DMS153 treated with DMSO at 0.1 percent for 48 hours (cell line): Measurements from ENCODE around the gene ZAP70.
"Not testable (repeated sequence)": the region's sequence is repeated elsewhere in the genome, so short reads cannot be mapped to it uniquely, and the experiment has no call there.

Experiments
- DNase-seq: peaks from one replicate; lab custom pipeline; 2025; ENCODE audit not compliant: unreplicated experiment; lab: John Stamatoyannopoulos, UW

ZAP70 gene

DNA sequence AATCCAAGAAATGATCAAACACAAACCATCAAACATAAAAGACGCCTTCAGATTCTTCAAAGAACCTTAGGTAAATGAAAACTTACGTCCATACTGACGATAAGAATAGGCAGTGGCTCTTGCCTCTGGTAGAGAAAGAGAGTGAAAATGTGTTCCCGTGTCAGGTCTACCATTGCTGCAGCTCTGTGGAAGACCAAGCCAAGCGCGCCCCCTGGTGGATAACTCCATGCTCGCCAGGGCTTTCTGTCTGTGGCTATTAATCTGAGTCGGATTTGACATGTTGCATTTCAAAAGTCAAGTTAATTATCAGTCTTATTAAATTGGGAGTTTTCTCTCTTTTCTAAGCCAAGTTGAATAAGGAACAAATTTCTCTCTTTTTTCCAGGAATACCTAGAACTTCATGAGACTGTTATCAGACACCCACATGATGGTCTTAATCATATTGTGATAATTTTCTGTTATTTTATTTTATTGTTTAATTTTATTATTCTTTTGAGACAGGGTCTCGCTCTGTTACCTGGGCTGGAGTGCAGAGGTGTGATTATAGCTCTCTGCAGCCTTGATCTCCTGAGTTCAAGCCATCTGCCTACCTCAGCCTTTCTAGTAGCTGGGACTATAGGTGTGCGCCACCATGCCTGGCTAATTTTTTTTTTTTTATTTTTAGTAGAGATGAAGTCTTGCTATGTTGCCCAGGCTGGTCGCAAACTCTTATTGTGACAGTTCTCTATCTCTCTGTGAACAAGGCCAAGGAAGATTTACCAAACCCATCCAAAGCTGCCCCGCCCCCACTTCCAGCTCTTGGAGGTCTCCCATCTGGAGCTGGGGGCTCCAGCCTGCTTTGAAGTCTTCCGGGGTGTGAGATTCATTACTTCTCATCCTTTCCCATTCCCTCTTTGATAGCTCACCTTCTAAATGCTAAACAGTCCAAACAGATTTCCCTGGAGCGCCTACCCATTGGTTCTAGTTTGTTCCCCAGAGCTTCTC lies 15.8 kb upstream of the ZAP70 start:
- peak; percentile 83 for DNase-seq

- no peak for DNase-seq
These were observed 14.8 kb upstream of the ZAP70 start for GRCh38 chr2:97698530-97698929.

DNA sequence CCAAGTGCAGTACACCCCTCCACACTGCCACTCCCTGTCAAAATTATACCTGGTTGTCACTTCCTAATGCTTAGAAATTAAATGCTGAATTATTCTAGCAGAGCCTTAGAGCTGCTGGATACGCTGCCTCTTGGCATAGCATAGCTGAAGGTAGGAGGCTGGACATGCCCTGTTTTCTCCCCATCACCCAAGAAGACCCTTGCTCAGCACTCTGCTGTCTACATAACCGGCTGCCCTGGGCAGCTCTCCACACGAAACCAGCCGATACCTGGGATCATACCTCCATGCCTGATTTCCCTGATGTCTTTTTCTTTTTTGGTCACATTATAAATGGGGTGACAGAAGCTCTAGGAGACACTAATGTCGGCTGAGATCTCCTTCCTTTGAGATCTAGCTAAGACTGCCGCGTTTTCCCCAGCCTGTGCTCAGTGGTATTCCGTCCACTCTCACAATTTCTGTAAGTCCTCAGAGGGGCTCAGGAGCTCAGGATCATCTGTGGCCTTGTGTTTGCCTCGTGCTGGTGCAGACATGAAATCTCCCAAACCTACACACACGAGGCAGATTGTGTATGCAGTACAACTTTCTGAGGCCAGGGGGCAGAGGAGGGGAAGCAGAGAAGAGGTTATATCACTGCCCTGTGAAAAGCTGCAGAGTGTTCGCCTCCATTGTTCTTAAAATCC lies 13.5 kb upstream of the ZAP70 start:
- peak; percentile 16 for DNase-seq

DNA sequence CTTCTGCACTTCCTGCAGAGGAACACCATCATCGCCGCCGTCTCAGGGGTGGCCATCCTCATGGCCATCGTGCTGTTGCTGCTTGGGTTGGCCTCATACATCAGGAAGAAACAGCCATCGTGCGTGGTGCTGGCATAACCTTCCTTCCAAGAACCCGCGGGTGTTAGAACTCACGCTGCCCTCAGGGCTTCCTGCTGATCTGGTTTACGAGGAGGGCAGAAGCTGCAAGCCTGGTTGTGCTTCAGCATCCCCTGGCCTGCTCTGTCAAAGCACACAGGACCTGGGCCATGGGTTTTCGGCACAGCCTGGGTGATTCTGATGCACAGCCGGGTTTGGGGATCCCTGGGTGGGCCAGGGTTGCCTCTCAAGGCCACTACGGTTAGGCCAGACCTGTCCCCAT lies 12.2 kb upstream of the ZAP70 start:
- no peak for DNase-seq

GRCh38 chr2:97701851-97702465 lies 11.4 kb upstream of the ZAP70 start:
- DNase-seq = no peak

DNA sequence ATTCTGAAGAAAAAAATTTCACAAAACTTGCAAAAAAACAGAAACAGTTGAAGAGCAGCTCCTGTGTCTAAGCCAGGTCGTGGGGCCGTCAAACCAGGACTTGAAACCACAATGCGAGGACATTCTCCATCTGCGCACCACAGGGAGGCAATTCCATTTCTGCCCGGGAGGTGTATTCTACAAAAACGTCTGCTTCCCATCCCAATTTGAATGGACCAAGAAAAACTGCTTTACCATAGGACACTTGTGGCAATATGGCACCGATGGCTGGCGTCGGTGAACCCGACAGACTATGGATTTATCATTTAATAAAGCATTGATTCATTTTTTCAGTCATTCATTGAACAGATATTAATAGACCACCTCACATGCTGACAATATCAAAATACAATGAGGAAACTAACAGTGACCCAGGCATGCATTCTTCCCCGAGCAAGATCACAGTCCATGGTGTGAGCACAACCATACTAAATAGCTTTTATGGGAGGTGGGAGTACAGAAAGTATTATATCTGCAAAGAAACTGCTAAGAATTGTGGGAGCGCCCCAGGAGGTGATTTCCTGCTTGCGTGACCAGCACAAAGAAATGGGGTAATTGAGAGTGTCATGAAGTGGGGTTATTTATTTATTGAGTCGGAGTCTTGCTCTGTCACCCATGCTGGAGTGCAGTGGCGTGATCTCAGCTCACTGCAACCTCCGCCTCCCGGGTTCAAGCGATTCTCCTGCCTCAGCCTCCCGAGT lies 10.5 kb upstream of the ZAP70 start:
- DNase-seq = no peak

- DNase-seq = no peak
These were observed 9.6 kb upstream of the ZAP70 start for GRCh38 chr2:97703741-97704140.

GRCh38 chr2:97704989-97705388 lies 8.4 kb upstream of the ZAP70 start:
- DNase-seq = no peak

GRCh38 chr2:97706112-97706511 lies 7.3 kb upstream of the ZAP70 start:
- DNase-seq = no peak

DNA sequence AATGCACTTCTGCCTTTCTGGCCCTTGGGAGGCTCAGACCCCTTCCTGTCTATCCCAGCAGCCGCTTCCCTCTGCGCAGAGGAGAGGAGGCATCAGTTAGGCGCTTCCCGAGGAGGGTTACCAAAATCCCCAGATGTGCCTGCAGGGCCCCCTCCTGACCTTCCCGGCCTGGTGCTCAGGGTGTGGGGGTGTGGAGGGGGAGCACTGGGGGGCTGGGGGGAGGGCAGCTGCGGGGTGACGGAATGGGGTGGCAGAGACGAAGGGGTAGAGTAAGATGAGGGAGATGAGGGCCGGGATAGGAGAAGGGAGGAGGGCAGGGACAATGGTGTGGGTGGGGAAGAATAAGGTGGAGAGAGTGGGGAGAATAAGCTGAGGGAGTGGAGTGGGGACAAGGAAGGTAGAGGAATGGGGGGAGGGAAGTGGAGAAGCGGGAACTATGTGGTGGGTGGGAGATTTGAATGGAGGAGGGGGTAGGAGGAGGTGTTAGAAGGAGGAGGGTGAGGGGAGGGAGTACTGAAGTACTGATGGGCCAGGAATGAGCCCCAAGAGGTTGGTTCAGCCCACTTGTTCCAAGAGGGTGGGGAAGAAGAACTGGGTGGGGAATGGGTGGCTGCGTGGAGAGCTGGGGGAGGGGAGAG lies 6.5 kb upstream of the ZAP70 start:
- no peak for DNase-seq

DNA sequence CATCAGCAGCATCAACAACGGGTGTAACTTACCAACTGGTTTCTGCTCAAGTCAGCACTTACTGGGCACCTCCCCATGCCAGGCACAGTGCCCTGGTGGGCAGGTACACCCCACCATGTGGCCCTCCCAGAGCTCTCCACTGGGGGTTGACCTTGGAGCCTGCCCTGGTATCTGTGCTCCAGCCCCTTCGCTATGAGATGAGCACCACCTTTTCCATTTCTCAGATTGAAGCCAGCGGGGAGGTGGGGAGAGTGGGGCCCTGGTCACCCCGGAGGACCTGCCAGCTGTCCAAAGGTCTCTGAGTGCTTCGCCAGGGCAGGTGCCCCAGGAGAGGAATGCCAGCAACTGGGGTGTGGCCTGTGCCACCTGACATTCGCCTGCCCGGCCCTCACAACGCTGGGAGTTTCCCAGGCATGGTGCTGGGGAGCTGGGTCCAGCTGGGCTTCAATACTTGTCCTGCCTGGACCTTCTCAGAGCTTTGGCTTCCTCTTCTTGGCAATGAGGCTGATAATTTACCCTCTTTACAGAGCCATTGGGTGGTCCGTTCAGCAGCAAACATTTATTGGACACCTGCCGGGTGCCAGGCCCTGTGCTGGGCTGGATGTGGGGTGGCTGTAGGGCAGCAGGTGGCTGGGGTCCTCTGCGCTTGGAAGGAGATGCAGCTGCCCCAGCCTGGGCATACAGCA lies 5.9 kb upstream of the ZAP70 start:
- no peak for DNase-seq

DNA sequence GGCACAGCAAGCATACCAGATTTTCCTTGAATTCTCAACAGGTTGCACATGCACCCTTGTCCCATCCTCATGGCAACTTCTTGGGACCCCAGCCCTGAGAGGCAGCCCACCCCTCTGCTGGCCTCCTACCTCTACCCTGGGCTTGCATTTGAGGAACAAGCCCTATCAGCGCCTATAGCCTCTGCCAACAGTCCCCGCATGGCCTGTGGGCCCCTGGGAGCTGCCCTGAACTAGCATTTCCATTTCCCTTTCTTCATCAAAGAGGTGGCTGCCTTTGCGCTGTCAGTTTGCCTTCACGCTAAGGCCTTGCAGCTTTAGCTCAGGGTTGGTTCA lies 5.4 kb upstream of the ZAP70 start:
- no peak for DNase-seq

DNA sequence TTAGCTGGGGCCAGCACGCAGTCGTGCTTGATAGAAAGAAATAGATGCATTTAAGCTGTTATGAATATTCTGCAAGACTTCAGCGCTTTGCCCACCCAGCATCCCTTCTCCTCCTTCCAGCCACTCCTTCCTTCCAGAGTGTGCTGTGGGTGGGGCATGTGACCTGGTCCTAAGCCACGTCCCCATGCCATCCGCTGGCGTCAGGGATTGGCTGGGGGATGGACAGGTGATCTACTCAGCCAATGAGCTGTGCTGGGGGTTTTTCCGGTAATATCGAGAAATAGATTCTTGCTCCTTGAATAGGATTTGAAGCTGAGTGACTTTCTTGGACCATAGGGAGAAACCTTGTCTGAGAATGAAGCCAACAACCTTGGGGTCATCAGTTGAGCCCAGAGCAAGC lies 4.8 kb upstream of the ZAP70 start:
- no peak for DNase-seq

GRCh38 chr2:97711394-97711711 lies 2.0 kb upstream of the ZAP70 start:
- no peak for DNase-seq

DNA sequence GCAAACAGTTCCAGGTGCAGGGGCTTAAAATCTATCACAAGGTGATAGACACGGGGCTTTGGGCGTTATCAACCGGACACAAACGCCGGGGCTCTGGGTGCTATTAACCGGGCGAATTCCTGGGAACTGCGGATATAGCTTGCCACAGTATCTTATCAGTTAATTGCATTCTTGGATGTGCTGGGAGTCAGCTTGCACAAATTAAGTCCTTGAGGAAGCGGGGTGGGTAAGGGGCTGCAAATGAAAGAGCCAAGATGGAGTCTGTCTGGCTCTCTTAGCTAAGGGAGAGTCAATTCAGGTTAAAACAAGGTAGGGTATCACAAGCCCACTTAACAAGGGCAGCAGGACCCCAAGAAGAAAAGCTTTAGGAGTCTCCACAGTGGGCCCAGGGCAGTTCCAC lies 1.2 kb upstream of the ZAP70 start:
- DNase-seq = not testable (repeated sequence)

DNA sequence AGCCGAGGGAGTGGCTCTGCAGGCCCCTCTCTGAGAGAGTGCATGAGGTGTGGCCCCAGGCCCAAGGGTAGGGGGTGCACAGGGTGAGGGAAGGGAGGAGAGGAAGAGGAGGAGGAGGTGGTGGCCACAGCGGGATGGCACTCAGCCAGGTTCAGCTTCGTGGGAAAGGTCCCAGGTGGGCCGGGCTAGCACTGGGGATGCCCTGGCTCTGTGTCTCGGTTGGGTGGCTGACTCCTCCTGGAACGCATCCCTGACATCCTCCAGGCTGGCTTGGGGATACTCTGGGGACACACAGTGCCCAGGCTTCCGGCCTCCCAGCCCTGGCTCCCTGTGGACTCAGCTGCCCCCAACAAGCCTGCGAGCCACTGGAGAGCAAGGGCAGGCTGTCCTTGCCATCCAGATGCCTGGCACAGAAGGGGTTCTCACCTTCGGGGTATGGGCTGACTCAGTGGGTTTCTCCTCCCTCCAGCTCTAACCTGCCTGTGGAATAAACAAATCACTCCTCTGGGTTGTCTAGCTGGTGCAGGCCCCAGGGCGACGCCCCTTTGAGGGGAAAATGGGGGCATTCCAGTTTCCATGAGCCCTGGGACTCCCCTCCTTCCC lies 582 bp upstream of the ZAP70 start:
- no peak for DNase-seq

DNA sequence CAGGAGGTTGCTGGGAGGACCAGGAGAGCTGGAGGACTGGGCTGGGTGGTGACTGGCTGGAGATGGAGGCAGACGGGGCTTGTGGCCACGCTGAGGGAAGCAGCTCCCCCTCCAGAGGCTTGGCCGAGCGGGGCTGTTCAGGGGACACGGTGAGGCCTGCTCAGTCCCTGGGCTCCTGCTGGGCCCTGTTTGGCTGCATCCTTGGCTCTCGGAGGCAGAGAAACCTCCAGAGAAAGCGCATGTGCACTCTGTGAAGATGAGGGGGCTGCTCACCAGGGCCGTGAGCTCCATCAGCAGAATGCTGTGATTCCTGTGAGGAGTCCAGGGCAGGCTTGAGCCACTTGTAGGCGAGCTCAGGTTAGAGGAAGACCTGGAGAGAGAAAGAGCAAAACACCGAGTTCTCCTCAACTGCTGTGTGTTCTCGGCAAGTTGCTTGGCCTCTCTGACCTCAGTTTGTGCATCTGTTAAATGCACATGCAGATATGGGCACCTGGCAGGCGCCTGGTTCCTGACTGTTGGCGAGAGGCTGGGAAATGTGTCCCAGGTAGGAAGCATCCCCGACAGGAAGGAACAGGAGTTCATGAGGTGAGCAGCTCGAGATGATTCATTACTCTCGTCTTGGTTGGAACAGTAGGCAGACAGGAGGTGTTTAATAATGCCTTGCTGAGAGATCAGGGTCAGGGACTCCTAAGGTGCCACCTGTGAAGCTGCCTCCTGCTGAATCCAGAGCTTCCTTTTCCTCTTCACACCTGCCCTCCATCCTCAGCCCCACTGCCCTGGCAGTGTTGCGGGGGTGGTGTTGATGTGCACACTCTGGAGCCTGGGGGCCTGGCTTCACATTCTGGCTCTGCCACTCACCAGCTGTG lies 941 bp downstream of the ZAP70 start:
- no peak for DNase-seq

DNA sequence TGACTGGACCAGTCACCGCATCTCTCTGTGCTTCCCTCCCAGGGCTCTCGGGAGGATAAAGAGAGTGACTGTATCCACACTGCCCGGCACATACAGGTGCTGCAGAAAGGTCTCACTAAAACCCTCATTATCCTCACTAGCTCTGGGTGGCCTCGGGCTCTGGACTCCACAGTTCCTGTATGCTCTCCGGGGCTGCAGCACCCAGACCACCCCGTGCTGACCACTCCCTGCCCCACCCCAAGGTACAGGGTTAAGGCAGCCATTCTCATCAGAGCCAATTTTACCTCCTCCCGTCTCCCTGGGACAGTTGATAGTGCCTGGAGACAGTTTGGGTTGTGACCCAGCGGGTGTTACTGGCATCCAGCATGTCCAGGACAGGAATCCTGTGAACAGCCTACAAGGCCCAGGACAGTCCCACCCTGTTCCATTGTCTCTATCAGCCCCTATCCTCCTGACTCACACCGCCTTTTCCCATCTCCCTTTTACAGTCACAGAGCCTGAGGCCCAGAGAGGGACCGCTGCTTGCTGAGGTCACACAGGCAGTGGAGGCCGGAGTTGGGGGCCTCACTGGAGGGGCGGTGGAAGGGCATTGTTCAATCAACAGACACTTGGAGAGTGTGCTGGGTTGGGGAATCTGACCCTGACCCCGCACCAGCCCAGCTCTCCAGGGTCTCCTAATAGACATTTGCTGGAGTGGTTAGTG lies 1.7 kb downstream of the ZAP70 start:
- no peak for DNase-seq
